Spleen (tissue), 7 donors: ENCODE data around the gene RAI14.

Source experiments
- POLR2A ChIP-seq, 3 donors: fragments of 450-650 bp; IDR thresholded peaks; one replicate each; pipeline ENCODE4 v1.5.1; 2017; ENCODE audit warnings: antibody characterized with exemption in 3 of 3, mild to moderate bottlenecking in 1 of 3
- TF ChIP-seq, protein P1 (sequence below), 11 experiments: fragments of 200-600 bp in 7 of 11; fragments of 450-650 bp in 4 of 11; sonication (generic) in 4 of 11; IDR thresholded peaks in 8 of 11; conservative IDR thresholded peaks in 3 of 11; 1 replicate in 7 of 11; 2 replicates in 4 of 11; pipeline versions ENCODE4 v1.4.0 to v1.8.0; 2016 to 2021; ENCODE audit warnings: antibody characterized with exemption in 11 of 11, inconsistent platforms in 4 of 11, mild to moderate bottlenecking in 1 of 11
- donor health status: DM: no; HTN: no; CAD: no; lungs with moderate emphysema.
- donor health status: DM: no; HTN: no; CAD: no.
- donor health status: DM: no; HTN: no; CAD: no.

DNA sequence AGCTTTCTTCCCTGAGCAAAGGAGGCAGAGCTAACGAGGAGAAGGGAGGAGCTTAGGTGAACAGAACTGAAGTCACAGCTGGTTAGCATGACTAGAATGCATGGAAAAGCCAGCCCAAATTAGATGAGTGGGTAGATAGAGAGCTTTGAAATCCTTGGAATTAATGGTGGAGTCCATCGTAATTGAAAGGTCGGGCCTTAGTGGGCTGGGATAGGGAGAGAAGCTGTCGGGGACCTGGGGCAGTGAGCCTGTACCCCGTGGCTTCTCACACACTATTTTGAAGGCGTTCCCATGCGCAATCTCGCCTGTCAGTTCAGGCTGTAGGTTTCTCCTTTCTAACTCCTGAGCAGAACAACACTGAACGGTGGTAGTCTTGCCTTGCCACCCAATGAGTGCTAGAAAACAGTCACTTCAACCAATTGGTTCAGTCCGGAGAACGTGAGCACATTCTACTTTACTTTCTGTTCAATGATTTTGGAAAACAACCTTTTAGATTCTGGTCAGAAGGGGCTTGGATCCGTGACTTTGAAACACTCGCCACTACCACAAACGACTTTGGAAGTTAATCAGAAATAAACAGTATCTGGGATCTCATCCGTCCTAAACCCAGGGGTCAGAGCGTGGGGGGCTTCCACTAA lies 655 bp upstream of the RAI14 start:
- TF ChIP-seq, protein P1, sequence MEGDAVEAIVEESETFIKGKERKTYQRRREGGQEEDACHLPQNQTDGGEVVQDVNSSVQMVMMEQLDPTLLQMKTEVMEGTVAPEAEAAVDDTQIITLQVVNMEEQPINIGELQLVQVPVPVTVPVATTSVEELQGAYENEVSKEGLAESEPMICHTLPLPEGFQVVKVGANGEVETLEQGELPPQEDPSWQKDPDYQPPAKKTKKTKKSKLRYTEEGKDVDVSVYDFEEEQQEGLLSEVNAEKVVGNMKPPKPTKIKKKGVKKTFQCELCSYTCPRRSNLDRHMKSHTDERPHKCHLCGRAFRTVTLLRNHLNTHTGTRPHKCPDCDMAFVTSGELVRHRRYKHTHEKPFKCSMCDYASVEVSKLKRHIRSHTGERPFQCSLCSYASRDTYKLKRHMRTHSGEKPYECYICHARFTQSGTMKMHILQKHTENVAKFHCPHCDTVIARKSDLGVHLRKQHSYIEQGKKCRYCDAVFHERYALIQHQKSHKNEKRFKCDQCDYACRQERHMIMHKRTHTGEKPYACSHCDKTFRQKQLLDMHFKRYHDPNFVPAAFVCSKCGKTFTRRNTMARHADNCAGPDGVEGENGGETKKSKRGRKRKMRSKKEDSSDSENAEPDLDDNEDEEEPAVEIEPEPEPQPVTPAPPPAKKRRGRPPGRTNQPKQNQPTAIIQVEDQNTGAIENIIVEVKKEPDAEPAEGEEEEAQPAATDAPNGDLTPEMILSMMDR (IDR thresholded peaks at IDR 0.05 in 8 of 11, conservative IDR thresholded peaks at IDR 0.05 in 3 of 11), result no peak
- TF ChIP-seq POLR2A (IDR thresholded peaks at IDR 0.05), result no peak
